Glutamatergic neuron (in vitro differentiated cells): Measurements from ENCODE around the gene SLC35B1. TPM values are rescaled to one million over a fixed set of nuclear protein-coding genes. Genes with fewer than 3 reads are reported as not detected.
A peak's percentile ranks its signal among the peaks of the same experiment; 100 is the strongest.

Experiments used
- DNase-seq: peaks from one replicate; pipeline ENCODE4 v3.0.0; 2022
- H3K27ac Mint-ChIP-seq: one replicate; pipeline ENCODE4 v1.8.0; 2020; ENCODE audit warnings: mild to moderate bottlenecking, mixed read lengths, inconsistent platforms; ENCODE audit not compliant: unreplicated experiment
- H3K27me3 Mint-ChIP-seq: one replicate; pipeline ENCODE4 v1.8.0; 2020; ENCODE audit warnings: mild to moderate bottlenecking, moderate library complexity, mixed read lengths, inconsistent platforms; ENCODE audit not compliant: unreplicated experiment
- H3K36me3 Mint-ChIP-seq: one replicate; pipeline ENCODE4 v1.8.0; 2020; ENCODE audit warnings: mild to moderate bottlenecking, mixed read lengths, inconsistent platforms; ENCODE audit not compliant: unreplicated experiment
- H3K4me1 Mint-ChIP-seq: one replicate; pipeline ENCODE4 v1.8.0; 2020; ENCODE audit warnings: mild to moderate bottlenecking, low read depth, mixed read lengths, inconsistent platforms; ENCODE audit not compliant: unreplicated experiment
- H3K4me3 Mint-ChIP-seq: one replicate; pipeline ENCODE4 v1.8.0; 2020; ENCODE audit warnings: mild to moderate bottlenecking, mixed read lengths, inconsistent platforms; ENCODE audit not compliant: unreplicated experiment
- H3K9me3 Mint-ChIP-seq: one replicate; pipeline ENCODE4 v1.8.0; 2020; ENCODE audit warnings: mild to moderate bottlenecking, moderate library complexity, mixed read lengths, inconsistent platforms; ENCODE audit not compliant: unreplicated experiment
- total RNA-seq: library from RNA; stranded (reverse); fragmentation: NEBNext Ultra II Directional; extraction: Animal tissue kit (Norgen Biotek cat#: 25700); gene quantifications from one replicate; pipeline ENCODE4 v1.2.1, GENCODE V29; 2021; ENCODE audit not compliant: unreplicated experiment
- TF ChIP-seq, protein P1 (sequence below): fragments of 200-600 bp; sonication (generic); IDR thresholded peaks from one replicate; pipeline ENCODE4 v1.5.0; 2021; ENCODE audit not compliant: partially characterized antibody, unreplicated experiment

The SLC35B1 gene
- total RNA-seq, 1 donor from 2014 or later, result 123 TPM

DNA sequence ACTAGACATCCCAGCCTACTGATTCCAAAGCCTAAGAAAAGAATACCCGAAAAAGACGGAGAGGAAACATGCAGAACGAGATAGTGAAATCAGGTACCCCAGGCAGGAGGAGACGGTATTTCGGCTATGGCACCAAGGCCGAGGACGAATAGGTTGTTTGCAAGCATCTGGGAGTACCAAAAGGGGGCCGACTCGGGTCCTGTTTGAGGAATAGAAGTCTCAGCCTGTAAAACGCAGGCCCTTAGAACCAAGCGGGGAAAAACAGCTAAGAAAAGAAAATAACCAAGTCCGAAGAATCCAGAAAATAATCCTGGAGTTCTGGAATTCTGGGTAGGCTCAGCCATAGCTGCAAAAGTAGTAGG, 537 bp downstream of the SLC35B1 start:
- Mint-ChIP-seq H3K4me1 (peaks cover 28% of the 10 kb centered on the region), H3K27me3 (no peaks in the 10 kb centered on the region), H3K27ac (peak overlapping the region; percentile 98), H3K4me3 (peak overlapping the region; percentile 89), H3K36me3 (peaks cover 5% of the 10 kb centered on the region), H3K9me3 (peaks cover 5% of the 10 kb centered on the region)
- DNase-seq, result no peak
- TF ChIP-seq, protein P1, sequence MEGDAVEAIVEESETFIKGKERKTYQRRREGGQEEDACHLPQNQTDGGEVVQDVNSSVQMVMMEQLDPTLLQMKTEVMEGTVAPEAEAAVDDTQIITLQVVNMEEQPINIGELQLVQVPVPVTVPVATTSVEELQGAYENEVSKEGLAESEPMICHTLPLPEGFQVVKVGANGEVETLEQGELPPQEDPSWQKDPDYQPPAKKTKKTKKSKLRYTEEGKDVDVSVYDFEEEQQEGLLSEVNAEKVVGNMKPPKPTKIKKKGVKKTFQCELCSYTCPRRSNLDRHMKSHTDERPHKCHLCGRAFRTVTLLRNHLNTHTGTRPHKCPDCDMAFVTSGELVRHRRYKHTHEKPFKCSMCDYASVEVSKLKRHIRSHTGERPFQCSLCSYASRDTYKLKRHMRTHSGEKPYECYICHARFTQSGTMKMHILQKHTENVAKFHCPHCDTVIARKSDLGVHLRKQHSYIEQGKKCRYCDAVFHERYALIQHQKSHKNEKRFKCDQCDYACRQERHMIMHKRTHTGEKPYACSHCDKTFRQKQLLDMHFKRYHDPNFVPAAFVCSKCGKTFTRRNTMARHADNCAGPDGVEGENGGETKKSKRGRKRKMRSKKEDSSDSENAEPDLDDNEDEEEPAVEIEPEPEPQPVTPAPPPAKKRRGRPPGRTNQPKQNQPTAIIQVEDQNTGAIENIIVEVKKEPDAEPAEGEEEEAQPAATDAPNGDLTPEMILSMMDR, result no peak

DNA sequence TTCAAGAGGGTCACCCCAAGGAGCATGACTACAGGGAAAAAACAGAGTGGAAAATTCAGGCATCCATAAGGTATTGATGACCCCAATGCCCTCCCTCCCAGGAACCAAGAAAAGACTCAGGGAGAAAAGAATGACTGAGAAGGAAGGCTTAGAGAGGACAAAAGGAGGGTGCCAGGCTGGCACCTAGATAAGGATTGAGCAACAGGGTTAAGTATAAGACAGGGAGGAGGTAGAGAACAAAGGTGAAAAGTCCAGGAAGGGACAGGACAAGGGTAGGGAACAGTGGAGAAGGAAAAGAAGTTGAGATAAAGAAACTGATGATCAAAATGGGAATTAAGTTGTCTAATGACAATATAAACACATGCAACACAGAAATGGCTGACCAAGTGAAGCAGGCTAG, 2.5 kb downstream of the SLC35B1 start:
- Mint-ChIP-seq H3K27me3 (peaks cover 2% of the 10 kb centered on the region), H3K4me1 (peaks cover 40% of the 10 kb centered on the region), H3K9me3 (peaks cover 5% of the 10 kb centered on the region), H3K4me3 (peak overlapping the region; percentile 89), H3K36me3 (peaks cover 5% of the 10 kb centered on the region), H3K27ac (peak overlapping the region; percentile 72)
- TF ChIP-seq, protein P1, result no peak
- no peak for DNase-seq

DNA sequence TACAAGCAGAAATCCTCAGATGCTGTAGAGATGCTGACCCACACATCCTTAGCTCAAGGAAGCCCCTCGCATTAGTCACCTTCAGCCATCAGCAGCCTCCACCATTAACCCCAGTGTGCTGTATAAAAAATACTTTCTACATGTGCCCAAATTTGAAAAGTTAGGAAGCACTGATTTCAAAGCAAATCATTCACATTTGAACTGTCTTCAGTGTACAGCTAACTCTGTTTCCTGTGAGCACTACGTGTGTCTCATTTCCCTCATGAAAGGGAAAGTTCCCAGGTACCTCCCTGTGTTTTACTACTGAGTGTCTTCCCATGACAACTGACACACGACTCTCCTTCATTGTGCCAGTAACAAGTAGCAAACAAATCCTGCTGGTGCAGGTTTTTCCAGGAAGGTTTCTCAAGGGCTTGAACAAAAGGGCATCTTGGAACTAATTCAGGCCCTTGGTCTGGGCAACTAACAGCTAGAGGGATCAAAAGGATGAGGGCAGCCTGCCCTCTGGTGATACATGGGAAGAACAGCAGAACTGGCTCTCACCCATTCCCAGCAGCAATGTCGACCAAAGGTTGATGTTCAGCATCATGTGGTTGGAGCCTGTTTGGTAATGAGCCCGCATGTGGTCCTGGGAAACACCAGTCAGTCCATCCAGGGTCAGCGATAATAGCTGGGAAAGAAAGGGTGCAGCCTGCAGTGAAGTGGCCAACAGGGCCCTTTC, 4.0 kb downstream of the SLC35B1 start:
- Mint-ChIP-seq H3K9me3 (peaks cover 5% of the 10 kb centered on the region), H3K4me3 (no peak overlapping the region), H3K4me1 (peaks cover 55% of the 10 kb centered on the region), H3K27ac (peak overlapping the region; percentile 55), H3K27me3 (peaks cover 9% of the 10 kb centered on the region), H3K36me3 (peaks cover 5% of the 10 kb centered on the region)
- TF ChIP-seq, protein P1, result peak; percentile 38
- peak; percentile 40 for DNase-seq

DNA sequence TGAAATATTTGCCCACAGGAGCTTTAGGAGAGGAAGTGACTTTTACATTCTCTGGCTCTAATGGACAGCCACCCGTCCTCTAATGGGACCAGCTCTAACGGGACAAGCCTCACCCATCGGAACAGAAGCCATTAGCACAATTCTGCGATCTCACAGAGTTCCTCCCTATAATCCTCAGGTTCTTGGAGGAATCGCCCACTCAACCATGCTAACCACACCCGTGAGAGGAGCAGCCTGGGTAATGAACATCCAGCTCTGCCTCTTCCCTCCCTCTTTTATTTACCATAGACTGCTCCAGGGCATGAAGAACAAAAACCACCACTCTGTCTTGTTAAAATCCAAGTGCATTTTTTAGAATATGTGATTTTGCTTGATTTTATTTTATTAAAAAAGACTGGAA, 6.8 kb downstream of the SLC35B1 start:
- Mint-ChIP-seq H3K27me3 (peaks cover 10% of the 10 kb centered on the region), H3K4me3 (no peak overlapping the region), H3K4me1 (peaks cover 58% of the 10 kb centered on the region), H3K36me3 (peaks cover 5% of the 10 kb centered on the region), H3K27ac (peak overlapping the region; percentile 71), H3K9me3 (peaks cover 3% of the 10 kb centered on the region)
- TF ChIP-seq, protein P1, result no peak
- no peak for DNase-seq

DNA sequence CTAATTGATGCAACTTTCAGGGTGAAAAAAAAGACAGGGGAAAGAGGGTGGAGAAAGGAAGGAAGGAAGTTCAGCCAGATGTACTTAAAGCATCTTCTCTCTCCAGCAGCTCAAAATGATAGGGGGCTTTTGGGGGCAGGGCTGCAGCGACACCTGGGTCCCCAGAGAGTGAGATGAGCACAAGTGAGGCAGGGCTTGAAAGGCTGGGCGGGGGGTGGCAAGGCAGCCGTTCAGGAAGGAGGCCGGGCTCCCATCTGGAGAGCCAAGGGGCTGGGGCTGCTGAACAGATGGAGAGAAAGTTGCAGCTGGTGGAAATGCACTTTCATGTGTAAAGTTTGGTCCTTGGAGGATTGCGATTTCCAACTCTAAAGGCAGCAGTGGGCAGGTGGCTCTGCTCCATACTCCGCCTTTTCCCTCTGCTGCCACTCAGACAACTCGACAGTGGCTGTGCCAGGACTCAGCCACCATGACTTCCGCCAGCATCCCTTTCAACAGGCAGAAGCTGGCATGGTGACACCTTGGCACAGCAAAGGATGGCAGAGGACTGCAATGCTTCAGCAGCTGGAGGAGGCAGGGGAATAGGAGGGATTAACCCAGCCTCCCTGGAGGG, 7.7 kb downstream of the SLC35B1 start:
- Mint-ChIP-seq H3K27me3 (peaks cover 13% of the 10 kb centered on the region), H3K4me3 (peak overlapping the region; percentile 64), H3K4me1 (peaks cover 59% of the 10 kb centered on the region), H3K9me3 (peaks cover 2% of the 10 kb centered on the region), H3K36me3 (peaks cover under 1% of the 10 kb centered on the region), H3K27ac (peak overlapping the region; percentile 71)
- DNase-seq, result peak; percentile 41
- TF ChIP-seq, protein P1, result no peak
